Neural progenitor cell (in vitro differentiated cells): Measurements from ENCODE around the gene NEUROG1.

Source experiments
- EZH2 ChIP-seq: fragments of 200-600 bp; sonication (generic); IDR thresholded peaks from 2 replicates; pipeline ENCODE4 v1.6.1; 2017; ENCODE audit warnings: antibody characterized with exemption, mild to moderate bottlenecking, moderate library complexity
- EZH2phosphoT487 ChIP-seq: fragments of 200-600 bp; sonication (generic); IDR thresholded peaks from 2 replicates; pipeline ENCODE4 v1.6.1; 2017; ENCODE audit warnings: antibody characterized with exemption
- TF ChIP-seq, protein P1 (sequence below): fragments of 200-600 bp; sonication (generic); IDR thresholded peaks from 2 replicates; pipeline ENCODE4 v1.5.1; 2017; ENCODE audit warnings: antibody characterized with exemption, mild to moderate bottlenecking

DNA sequence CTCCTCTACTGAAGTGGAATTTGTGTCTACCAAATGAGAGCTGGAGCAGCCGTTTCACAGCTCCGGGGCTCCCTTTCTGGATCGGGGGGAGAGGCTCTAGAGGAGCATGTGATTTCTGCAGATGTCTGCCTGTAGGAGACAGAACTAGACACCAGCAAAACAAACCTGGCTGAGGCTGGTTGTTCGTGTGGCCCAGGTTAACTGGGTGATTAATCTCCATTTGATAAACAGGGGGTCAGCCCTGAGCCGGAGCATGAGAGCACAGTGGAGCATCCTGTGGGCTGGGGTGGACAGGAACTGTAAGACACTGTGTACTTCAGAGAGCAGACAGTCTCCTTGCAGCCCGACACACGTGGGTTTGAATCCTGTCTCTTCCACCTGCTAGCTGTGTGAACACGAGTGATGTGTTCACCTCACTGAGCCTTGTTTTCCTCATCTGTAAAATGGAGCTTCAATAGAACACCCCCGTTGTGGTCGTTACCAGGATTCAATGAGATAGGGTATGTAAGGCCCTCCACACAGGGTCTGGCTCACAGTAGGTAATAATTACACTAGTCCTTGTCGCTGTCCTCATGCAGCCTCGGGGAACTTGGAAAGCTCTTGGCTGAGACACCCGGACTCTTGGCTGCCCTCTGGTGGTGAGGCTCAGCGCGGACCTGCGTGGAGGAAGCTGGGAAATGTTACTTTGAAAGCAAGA is 30.1 kb upstream of the NEUROG1 start:
- TF ChIP-seq, protein P1, sequence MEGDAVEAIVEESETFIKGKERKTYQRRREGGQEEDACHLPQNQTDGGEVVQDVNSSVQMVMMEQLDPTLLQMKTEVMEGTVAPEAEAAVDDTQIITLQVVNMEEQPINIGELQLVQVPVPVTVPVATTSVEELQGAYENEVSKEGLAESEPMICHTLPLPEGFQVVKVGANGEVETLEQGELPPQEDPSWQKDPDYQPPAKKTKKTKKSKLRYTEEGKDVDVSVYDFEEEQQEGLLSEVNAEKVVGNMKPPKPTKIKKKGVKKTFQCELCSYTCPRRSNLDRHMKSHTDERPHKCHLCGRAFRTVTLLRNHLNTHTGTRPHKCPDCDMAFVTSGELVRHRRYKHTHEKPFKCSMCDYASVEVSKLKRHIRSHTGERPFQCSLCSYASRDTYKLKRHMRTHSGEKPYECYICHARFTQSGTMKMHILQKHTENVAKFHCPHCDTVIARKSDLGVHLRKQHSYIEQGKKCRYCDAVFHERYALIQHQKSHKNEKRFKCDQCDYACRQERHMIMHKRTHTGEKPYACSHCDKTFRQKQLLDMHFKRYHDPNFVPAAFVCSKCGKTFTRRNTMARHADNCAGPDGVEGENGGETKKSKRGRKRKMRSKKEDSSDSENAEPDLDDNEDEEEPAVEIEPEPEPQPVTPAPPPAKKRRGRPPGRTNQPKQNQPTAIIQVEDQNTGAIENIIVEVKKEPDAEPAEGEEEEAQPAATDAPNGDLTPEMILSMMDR, result peak; percentile 96
- no peak for TF ChIP-seq EZH2
- no peak for TF ChIP-seq EZH2phosphoT487
